Tibial nerve (tissue), 4 donors: ENCODE measurements around the gene WDR37.

Experiments
- CTCF ChIP-seq, 5 experiments: fragments of 200-600 bp in 3 of 5; fragments of 450-650 bp in 2 of 5; sonication (generic) in 3 of 5; IDR thresholded peaks; one replicate each; pipeline ENCODE4 v1.5.1; 2016 to 2019; ENCODE audit warnings: antibody characterized with exemption in 5 of 5, mild to moderate bottlenecking in 3 of 5, moderate library complexity in 2 of 5
- EP300 ChIP-seq, 2 donors: sonication (generic); formaldehyde crosslinking; IDR thresholded peaks; one replicate each; pipeline ENCODE4 v1.6.1; 2017; ENCODE audit warnings: antibody characterized with exemption in 2 of 2, mild to moderate bottlenecking in 1 of 2
- POLR2A ChIP-seq, 2 donors: fragments of 450-650 bp; IDR thresholded peaks; one replicate each; pipeline ENCODE4 v1.6.1; 2017; ENCODE audit warnings: antibody characterized with exemption in 2 of 2, mild to moderate bottlenecking in 2 of 2, moderate library complexity in 2 of 2

- TF ChIP-seq CTCF (IDR thresholded peaks at IDR 0.05) (peak in 1 of 5 experiments; percentile 29), POLR2A (IDR thresholded peaks at IDR 0.05) (peak; percentile 49 to 73), EP300 (IDR thresholded peaks at IDR 0.05) (peak; percentile 68 to 91)
Measured at GRCh38 chr10:1056326-1057105, at the start of gene WDR37.
